Tibial nerve (tissue), 4 donors: ENCODE results near the gene ATXN2L.

Experiments used
- EP300 ChIP-seq, 2 donors: sonication (generic); formaldehyde crosslinking; IDR thresholded peaks; one replicate each; pipeline ENCODE4 v1.6.1; 2017; ENCODE audit warnings: antibody characterized with exemption in 2 of 2, mild to moderate bottlenecking in 1 of 2
- TF ChIP-seq, protein P1 (sequence below), 5 experiments: fragments of 200-600 bp in 3 of 5; fragments of 450-650 bp in 2 of 5; sonication (generic) in 3 of 5; IDR thresholded peaks; one replicate each; pipeline ENCODE4 v1.5.1; 2016 to 2019; ENCODE audit warnings: antibody characterized with exemption in 5 of 5, mild to moderate bottlenecking in 3 of 5, moderate library complexity in 2 of 5

DNA sequence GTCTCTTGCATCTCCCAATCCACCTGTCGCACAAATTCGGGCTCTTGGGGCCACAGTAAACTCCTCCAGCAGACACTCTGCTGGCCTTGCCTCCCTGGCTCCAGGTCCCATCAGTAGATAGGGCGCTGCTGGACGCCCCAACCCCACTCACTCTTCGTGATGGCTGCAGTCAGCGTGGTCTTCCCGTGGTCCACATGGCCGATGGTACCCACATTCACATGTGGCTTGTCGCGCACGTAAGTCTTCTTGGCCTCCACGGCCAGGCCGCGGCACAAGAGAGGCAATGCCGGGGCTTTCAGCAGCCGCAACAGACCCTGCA, 22.9 kb downstream of the ATXN2L start:
- TF ChIP-seq, protein P1, sequence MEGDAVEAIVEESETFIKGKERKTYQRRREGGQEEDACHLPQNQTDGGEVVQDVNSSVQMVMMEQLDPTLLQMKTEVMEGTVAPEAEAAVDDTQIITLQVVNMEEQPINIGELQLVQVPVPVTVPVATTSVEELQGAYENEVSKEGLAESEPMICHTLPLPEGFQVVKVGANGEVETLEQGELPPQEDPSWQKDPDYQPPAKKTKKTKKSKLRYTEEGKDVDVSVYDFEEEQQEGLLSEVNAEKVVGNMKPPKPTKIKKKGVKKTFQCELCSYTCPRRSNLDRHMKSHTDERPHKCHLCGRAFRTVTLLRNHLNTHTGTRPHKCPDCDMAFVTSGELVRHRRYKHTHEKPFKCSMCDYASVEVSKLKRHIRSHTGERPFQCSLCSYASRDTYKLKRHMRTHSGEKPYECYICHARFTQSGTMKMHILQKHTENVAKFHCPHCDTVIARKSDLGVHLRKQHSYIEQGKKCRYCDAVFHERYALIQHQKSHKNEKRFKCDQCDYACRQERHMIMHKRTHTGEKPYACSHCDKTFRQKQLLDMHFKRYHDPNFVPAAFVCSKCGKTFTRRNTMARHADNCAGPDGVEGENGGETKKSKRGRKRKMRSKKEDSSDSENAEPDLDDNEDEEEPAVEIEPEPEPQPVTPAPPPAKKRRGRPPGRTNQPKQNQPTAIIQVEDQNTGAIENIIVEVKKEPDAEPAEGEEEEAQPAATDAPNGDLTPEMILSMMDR (IDR thresholded peaks at IDR 0.05), result no peak
- no peak for TF ChIP-seq EP300 (IDR thresholded peaks at IDR 0.05)
